Peyer's patch (tissue), 4 donors: Measurements from ENCODE around the gene PHF21B. TPM values are rescaled to one million over a fixed set of nuclear protein-coding genes. Genes with fewer than 3 reads are reported as not detected.

ENCODE experiments used
- DNase-seq, 3 donors: peaks; one replicate each; pipeline ENCODE4 v3.0.0-alpha.2; 2017 to 2019
- H3K27ac ChIP-seq, 4 donors: fragments of 200-600 bp; sonication (generic); one replicate each; pipeline ENCODE4 v1.5.1; 2016 to 2019
- H3K27me3 ChIP-seq, 2 donors: fragments of 200-600 bp; sonication (generic); one replicate each; pipeline ENCODE4 v1.5.1; 2019
- H3K36me3 ChIP-seq, 3 donors: fragments of 200-600 bp; sonication (generic); one replicate each; pipeline ENCODE4 v1.5.1; 2016 to 2019
- H3K4me1 ChIP-seq, 4 donors: fragments of 200-600 bp; sonication (generic); one replicate each; pipeline ENCODE4 v1.5.1; 2016 to 2019
- H3K4me3 ChIP-seq, 4 donors: fragments of 200-600 bp; sonication (generic); 1 replicate in 3 of 4; 2 replicates in 1 of 4; pipeline ENCODE4 v1.5.1; 2016 to 2019; ENCODE audit warnings: mild to moderate bottlenecking in 1 of 4
- H3K9me3 ChIP-seq, 4 donors: fragments of 200-600 bp; sonication (generic); one replicate each; pipeline ENCODE4 v1.5.1; 2016 to 2019; ENCODE audit warnings: mild to moderate bottlenecking in 1 of 4
- CTCF ChIP-seq, 6 experiments: fragments of 450-650 bp in 4 of 6; fragments of 200-600 bp in 2 of 6; sonication (generic) in 1 of 6; IDR thresholded peaks; one replicate each; pipeline ENCODE4 v1.5.1; 2017 to 2019; ENCODE audit warnings: antibody characterized with exemption in 6 of 6, mild to moderate bottlenecking in 3 of 6, moderate library complexity in 1 of 6
- POLR2A ChIP-seq, 2 donors: fragments of 450-650 bp; IDR thresholded peaks; one replicate each; pipeline ENCODE4 v1.5.1; 2017; ENCODE audit warnings: antibody characterized with exemption in 2 of 2, mild to moderate bottlenecking in 2 of 2, moderate library complexity in 2 of 2
- total RNA-seq, 4 donors: library from RNA; depleted of rRNA; stranded (reverse); fragments of >200 nt; gene quantifications; one replicate each; pipeline ENCODE4 v1.1.0, GENCODE V29; 2016

The PHF21B gene
- total RNA-seq, 4 donors from 2014 or later, result not detected

GRCh38 chr22:44894782-44895181 lies 115.0 kb downstream of the PHF21B start:
- no peak overlapping the region for H3K4me3 ChIP-seq
- H3K9me3 ChIP-seq, result no peaks in the 10 kb centered on the region
- peak in 1 of 3 donors; percentile 27 for DNase-seq
- no peaks in the 10 kb centered on the region for H3K36me3 ChIP-seq
- TF ChIP-seq CTCF (IDR thresholded peaks at IDR 0.05) (no peak), POLR2A (IDR thresholded peaks at IDR 0.05) (no peak)
- H3K4me1 ChIP-seq, result no peaks in the 10 kb centered on the region
- H3K27me3 ChIP-seq, result no peaks in the 10 kb centered on the region
- no peak overlapping the region for H3K27ac ChIP-seq

- H3K4me3 ChIP-seq, result no peak overlapping the region
- no peaks in the 10 kb centered on the region for H3K9me3 ChIP-seq
- H3K36me3 ChIP-seq, result no peaks in the 10 kb centered on the region
- no peak for TF ChIP-seq CTCF (IDR thresholded peaks at IDR 0.05)
- TF ChIP-seq POLR2A (IDR thresholded peaks at IDR 0.05), result no peak
- no peaks in the 10 kb centered on the region for H3K4me1 ChIP-seq
- peak in 2 of 3 donors; percentile 13 to 27 for DNase-seq
- H3K27me3 ChIP-seq, result no peaks in the 10 kb centered on the region
- no peak overlapping the region for H3K27ac ChIP-seq
Measured at GRCh38 chr22:44894321-44894720, 115.5 kb downstream of the PHF21B start.

GRCh38 chr22:44893731-44894080 lies 116.1 kb downstream of the PHF21B start:
- peak in 1 of 3 donors; percentile 27 for DNase-seq
- no peaks in the 10 kb centered on the region for H3K36me3 ChIP-seq
- H3K27me3 ChIP-seq, result no peaks in the 10 kb centered on the region
- TF ChIP-seq CTCF (IDR thresholded peaks at IDR 0.05) (no peak), POLR2A (IDR thresholded peaks at IDR 0.05) (no peak)
- no peaks in the 10 kb centered on the region for H3K9me3 ChIP-seq
- no peak overlapping the region for H3K4me3 ChIP-seq
- no peak overlapping the region for H3K27ac ChIP-seq
- H3K4me1 ChIP-seq, result no peaks in the 10 kb centered on the region

- Histone ChIP-seq H3K4me3 (no peak overlapping the region), H3K36me3 (no peaks in the 10 kb centered on the region), H3K4me1 (no peaks in the 10 kb centered on the region), H3K27me3 (no peaks in the 10 kb centered on the region), H3K9me3 (no peaks in the 10 kb centered on the region), H3K27ac (no peak overlapping the region)
- no peak for TF ChIP-seq CTCF (IDR thresholded peaks at IDR 0.05)
- no peak for TF ChIP-seq POLR2A (IDR thresholded peaks at IDR 0.05)
- DNase-seq, result peak in 2 of 3 donors; percentile 26 to 29
Measured at GRCh38 chr22:44892803-44893730, 116.7 kb downstream of the PHF21B start.

- no peak overlapping the region for H3K27ac ChIP-seq
- H3K27me3 ChIP-seq, result no peaks in the 10 kb centered on the region
- TF ChIP-seq POLR2A (IDR thresholded peaks at IDR 0.05) (no peak), CTCF (IDR thresholded peaks at IDR 0.05) (no peak)
- H3K36me3 ChIP-seq, result no peaks in the 10 kb centered on the region
- DNase-seq, result peak in 2 of 3 donors; percentile 17 to 37
- no peaks in the 10 kb centered on the region for H3K4me1 ChIP-seq
- H3K4me3 ChIP-seq, result no peak overlapping the region
- H3K9me3 ChIP-seq, result no peaks in the 10 kb centered on the region
Measured at GRCh38 chr22:44892243-44892642, 117.6 kb downstream of the PHF21B start.
